Daoy (cell line): ENCODE measurements around the gene CAMK2G. TPM values are rescaled to one million over a fixed set of nuclear protein-coding genes. Genes with fewer than 3 reads are reported as not detected.
A peak's percentile ranks its signal among the peaks of the same experiment; 100 is the strongest.
"Not testable (repeated sequence)": the region's sequence is repeated elsewhere in the genome, so short reads cannot be mapped to it uniquely, and the experiment has no call there.

Source experiments
- DNase-seq: peaks from one replicate; pipeline ENCODE4 v3.0.0-alpha.2; 2015; ENCODE audit warnings: low read depth
- total RNA-seq: library from RNA; depleted of rRNA; stranded (reverse); fragments of >200 nt; shearing (Covaris generic); gene quantifications from 2 replicates; pipeline ENCODE4 v1.2.3, GENCODE V29; 2014

CAMK2G gene
- total RNA-seq, 1 experiment from 2014 or later = 12.2 TPM

DNA sequence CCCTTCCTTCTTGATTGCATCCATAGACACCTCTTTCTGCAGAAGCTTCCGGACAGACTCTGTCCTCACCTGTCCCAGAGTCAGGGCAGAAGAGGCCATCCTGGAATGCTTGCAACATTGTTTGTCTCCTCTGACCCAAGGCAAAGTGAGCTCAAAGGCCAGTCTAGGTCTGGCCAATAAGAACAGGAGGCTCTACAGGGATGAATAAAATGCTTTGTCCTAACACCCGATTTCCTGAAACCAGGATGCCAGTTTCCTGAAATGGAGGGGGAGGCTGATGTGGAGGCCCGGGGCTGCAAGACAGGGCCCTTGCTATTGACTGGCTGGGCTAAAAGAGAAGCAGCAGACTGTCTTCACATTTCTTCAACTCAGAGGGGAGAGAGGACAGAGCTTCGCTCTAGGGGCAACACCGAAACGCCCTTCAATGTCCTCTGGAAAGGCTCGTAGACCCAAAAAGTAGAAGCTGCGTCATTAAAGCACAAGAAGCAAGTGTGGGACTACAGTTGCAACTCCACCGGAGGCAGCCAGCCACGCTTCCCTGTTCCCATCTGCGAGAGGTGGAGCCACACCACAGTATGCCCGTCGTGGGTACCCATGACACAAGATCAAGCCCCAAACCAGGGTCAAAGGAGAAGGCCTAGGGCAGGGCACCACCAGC is 33.8 kb downstream of the CAMK2G start:
- no peak for DNase-seq

DNA sequence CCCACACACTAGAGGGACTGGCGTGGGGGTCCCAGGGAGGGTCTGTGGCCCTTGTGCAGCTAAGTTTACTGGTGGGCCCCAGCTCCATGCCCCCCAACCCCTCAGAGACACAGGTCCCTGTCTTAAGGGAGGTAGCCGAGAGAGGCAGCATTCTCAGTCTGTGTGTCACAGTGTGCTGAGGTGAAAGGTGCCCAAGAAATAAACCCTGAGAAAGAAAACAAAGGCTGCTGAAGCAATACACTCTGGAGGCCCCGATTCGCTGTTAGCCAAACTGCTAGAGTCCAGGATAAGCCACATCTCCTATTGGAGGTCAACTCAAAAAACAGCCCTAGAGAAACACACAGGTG is 34.3 kb downstream of the CAMK2G start:
- DNase-seq = no peak

DNA sequence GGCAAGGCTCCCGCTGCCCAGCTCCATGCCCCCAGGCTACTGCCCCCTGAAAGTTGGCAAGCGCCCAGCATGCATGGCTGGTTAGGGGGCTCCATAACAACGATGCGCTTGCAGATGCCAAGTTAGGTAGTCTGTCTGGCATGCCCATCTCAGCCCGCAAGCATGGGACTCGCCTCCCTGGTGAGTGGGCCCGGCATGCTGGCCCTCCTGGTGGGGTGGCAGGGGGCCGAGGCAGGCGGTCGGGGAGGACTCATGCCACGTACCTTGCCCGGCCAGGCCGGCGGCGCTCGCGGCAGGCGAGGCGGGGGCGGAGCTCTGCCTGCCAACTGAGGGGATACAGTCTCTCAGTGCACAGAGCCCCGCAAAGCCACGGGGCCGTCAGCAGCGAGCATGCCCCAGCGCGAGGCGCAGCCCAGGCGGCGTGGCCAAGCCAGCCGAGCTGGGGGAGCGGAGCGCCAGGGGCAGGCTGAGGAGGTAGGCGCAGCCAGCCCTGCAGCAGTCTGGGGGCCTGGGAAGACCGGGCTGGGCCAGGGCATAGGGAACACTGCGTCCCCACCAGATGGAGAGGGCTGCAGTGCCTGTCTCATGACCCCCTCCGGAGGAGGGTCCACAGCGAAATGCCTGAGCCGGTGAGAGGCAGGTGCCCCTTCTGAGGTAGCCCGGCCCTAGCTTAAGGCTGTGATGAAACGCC is 34.9 kb downstream of the CAMK2G start:
- DNase-seq = no peak

DNA sequence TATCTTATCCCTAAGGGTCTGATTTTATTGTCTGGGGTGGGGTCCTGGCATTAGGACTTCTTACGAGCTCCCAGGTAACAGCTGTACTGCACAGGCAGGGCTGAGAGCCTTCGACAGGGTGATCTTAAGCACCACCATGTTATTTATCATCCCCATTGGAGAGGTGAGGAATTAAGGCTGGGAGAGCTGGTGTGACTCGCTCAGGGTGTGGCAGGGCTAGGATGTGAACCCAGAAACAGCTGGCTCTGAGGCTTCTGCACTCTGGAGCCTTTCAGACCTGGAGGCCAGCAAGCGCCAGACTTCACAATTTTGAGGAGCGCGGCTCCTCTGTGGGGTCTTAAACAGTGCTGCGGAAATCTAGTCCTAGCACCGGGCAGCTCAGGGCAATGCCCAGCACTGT is 35.5 kb downstream of the CAMK2G start:
- no peak for DNase-seq

DNA sequence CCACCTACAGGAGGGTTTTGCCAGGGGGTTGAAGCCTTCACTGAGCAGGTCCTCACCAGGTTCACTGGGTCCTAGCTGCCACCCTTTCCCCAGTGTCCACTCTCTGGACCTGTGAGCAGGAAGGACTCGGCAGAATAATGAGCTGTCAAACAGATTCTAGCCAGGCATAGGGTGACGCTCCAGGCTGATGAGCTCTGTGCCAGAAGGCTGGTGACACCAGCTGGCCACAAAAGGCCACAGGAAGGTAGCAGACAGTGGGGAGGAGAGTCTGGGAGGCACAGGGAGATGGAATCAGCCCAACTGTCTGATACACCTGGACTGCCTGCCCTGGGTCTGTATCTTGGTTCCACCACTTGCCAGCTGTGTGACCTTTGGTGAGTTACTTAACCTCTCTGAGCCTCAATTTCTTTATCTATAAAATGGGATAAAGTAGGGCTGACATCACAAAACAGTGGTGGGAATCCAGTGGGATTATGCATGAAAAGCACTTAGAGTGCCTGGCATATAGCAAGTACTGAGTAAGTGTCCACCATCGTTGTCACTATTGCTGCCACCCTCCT is 36.3 kb downstream of the CAMK2G start:
- DNase-seq = no peak

DNA sequence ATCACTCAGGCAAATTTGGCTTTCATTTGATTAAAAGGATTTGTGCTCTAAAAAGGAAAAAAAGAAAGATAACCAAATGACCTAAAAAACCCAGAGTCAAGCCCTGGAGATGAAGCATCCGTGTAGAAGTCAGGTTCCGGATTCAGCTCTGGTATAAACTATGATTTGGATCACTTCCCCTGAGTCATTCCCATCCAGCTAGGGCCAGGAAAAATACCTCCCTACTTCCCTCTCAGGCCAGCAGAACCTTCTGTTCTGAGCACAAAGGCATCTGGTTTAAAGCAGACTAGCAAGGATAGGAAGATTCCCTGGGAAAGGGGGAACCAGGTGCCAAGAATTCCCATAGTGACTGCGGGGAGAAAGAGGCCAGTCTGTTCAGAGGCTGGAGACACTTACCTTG is 37.3 kb downstream of the CAMK2G start:
- DNase-seq = peak; percentile 39

DNA sequence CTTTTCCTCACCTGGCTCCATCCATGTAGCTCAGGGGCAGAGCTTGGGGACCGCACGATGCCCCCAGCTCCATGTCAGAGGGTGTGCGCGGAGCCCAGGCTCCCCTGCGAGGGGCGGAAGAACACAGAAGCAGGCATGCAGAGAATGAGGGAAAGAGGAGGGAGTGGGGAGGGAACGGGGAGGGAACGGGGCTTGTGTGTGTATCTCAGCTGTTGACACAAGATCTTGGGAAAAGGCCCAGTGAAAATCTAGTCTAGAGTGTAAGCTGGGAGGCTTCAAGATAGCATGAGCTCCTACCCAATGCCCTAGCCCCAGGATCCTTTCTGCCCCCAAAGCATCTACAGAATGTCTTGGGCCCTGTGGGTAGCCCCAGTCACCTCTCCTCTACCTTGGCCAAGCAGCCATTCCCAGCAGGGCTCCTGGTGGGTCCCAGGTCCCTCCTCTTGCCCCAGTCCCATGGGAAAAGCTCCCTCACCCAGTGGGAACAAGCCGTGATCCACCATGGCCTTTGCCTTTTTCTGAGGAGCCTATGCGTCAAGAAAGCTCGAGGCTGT is 37.9 kb downstream of the CAMK2G start:
- DNase-seq = no peak

DNA sequence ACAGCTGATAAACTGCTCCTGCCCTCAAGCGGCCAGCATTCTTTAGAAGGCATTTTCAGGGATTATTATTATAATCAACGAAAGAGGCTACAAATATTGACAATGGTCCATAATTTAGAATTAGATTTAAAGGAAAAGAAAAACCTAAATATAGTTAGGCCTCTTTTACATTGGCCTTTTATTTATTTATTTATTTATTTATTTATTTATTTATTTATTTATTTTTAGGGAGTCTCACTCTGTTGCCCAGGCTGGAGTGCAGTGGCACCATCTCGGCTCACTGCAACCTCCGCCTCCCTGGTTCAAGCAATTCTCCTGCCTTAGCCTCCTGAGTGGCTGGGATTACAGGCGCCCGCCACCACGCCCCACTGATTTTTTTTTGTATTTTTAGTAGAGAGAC is 45.3 kb downstream of the CAMK2G start:
- not testable (repeated sequence) for DNase-seq

DNA sequence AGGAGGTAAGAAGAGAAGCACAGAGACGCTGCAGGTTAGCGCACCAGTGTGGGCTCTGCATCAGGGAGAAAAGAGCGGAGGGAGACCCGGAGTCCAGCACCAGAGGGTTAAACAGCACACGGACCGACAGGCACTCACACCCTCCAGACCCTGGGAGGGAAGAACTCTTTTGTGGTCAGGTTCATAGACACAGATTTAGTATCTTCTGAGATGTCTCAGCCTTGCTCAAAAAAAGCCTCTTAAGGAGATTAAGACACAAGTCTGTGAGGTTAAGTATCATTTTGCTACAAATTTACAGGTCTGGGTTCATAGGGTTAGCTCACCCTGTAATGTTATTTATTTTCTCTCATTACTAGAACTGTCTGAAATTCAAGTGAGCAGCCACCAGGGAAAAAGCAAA is 46.2 kb downstream of the CAMK2G start:
- no peak for DNase-seq

DNA sequence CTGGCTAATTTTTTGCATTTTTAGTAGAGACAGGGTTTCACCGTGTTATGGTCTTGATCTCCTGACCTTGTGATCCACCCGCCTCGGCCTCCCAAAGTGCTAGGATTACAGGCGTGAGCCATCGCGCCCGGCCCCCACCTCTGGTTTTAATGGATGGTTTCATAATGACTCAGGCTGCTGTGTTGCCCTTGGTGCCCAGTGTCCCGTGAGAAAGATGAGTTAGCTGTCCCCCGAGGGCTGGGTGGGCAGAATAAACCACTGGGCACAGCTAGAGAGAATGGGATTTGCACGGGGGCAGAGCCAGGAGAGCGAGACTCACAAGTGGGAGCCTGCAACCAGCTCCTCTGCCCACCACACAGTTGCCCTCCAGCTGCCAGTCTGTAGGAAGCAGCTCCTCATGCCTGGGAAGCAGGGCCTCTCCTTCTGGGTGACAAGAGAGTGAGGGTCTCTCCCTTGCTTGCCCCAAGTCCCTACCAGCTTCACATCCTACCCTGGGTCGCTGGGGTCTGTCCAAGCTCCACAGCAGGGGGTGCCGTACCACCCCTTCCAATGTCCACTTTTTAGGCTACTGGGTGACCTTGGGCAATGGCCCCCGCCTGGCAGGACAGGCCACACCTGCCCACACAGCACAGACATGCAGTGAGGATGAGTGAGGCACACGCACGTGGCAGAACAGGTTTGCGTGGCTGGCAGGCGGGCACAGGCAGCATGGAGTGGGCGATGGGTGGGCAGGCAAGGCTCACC is 46.8 kb downstream of the CAMK2G start:
- peak; percentile 83 for DNase-seq

DNA sequence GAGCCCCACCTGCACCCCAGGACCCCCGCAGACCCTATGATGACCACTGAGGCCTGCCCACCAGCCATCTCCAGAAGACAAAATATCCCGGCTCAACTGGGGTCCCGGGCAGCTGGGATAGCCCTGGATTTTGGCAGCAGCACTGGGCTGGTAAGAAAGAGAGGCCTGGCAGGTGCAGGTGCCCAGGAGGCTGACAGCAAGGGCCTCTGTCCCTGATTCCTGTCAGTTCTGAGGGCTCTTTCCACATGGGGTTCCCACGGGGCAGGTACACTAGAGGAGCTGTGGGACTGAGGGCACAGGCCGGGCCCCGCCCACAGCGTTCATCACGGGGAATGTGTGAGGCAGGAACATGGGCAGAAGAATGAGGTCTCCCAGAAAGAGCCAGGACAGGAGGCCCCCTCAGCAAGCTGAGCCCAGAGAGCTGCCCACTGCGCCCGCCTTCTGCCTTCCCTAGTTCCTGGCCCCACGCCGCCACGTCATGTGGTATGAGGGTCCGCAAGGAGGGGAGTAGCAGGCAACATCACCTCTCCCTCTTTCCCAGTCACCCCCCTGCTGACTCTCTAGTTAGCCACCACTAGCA is 50.1 kb downstream of the CAMK2G start:
- DNase-seq = no peak

DNA sequence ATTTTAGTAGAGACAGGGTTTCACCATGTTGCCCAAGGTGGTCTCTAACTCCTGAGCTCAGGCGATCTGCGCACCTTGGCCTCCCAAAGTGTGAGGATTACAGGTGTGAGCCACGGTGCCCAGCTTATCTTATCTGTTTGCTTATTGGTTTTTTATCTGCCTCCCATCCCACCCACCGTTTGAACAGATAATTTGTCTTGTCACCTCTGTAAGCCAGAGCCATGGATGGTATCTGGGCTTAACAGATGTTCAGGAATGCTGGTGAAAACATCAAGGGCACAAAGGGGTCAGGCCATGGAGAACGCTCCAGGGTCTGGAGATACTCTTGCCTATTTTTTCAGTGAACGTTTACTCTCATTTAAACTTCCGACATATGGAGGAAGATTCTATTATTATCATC is 51.0 kb downstream of the CAMK2G start:
- no peak for DNase-seq

DNA sequence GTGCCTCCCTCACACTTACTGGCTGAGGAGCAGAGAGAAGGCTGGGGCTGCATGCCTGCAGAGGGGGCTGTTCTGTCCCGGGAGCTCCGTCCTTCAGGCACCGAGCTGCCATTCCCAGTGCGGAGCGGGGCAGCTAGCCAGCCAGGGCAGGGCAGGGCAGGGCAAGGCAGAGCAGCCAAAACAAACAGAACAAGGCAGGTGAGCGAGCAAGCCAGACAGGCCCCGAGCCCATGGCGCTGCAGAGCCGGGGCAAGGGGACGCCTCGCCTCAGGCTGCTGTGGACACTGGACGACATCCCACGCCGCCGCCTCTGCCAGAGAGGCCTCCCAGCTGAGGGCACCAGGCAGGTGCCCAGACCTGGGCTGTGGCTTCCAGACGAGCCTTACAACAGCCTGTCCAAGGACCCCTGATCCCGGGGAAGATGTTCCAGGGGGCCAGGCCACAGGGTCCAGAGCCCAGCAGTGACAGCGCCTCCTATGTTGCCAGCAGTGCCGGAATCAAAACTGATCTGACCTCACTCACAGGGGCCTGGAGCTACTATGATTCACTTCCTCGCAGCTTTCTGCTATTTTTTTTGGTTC is 54.8 kb downstream of the CAMK2G start:
- DNase-seq = no peak

DNA sequence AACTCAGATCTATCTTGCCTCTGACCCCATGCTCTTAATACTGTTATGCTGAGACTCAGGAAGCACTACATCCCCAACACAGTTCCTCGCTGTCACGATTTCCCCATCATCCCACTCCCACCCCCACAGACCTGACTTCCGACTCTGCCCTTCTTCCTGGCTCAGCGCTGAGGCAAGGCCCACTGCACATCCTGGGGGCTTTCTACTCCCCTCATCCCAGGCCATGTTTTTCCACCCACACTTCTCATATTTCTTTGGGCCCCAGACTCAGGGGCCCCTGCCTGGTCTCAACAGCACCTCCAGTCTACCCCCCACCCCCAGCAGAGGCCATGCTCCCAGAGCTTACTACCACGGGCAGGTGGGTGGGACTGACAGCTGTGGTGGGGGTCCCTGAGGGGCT is 55.3 kb downstream of the CAMK2G start:
- no peak for DNase-seq

DNA sequence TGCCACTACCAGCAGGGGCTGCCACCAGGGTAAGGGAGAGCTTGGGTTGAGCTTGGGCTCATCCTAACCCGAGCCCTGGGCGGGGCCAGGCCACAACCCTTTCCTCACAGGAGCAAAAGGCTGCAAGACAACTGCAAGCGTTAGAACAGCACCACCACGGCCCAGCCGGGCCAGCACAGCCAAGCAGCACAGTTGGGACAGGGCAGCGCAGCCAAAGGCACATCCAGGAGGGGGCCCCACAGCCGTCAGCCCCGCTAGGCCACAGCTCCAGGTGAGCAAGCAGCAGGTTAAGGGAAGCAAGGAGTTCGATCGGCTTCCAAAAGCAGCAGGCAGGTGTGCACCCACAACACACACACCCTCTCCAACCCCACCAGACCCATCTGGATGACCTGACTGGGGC is 56.0 kb downstream of the CAMK2G start:
- no peak for DNase-seq

DNA sequence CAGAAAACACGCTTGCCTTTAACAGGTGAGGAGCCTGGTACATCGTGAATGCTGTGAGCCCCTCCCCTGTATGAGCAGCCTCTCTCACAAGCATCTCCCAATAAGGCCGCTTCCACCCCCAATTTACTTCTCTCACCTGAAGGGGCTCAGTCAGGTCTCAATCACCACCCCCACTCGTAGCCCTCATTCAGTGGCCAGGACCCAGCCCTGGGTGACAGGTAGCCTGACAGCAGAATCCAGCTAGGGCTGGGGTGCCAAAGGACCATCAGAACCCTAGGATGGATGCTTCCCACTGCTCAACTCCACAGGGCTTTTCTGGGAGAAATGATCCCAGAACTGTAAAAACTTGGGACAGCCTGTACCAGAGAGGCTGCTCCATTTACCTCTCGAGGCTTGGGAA is 56.5 kb downstream of the CAMK2G start:
- DNase-seq = no peak

DNA sequence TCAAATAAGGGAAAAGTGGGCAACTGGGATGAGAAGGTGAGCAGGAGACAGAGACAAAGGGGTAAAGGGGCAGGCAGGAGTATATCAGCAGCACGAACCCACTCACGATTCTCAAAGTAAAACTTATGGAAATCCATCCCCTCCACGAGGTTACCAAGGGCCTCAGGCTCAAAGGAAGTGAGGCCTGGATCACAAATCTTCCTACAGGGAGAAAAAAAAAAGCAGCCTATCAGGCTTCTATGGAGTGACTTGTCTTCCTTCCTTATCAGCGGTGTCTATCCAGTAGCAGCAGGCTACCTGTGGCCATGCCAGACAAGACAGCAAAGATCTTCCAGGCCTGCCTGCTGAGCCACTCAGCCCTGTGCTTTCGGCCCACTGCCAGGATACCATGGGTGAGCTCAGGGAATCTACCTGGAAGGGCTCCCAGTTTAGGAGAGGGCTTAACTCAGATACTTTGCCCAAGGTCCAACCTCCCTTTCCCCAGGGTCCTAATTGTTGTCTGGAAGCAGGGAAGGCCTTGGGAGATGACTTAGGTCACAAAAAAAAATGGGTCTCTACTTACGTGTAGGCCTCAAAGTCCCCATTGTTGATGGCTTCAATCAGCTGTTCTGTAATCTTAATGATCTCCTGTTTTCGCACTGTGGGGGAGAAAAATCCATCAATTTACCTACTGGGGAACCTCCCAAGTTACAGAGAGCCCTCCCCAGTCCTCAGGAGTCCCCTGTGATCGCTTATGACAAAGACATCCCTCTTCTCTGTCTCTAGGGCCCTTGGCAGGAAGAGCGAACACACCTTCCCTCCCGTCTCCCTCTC is 57.2 kb downstream of the CAMK2G start:
- DNase-seq = no peak

DNA sequence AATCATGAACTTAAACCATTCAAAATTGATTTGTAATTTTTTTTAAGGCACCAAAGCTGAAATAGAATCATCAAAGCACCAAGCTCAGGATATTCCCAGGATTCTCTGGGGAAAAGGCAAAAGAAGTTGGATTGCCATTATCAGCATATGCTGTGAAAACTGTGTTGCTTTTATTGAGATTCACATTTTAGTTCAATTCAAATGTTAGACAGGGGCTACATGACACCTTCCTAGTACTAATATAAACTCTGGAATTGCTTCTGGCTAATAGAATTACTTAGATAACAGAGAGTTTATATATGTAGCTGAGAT is 58.7 kb downstream of the CAMK2G start:
- no peak for DNase-seq

DNA sequence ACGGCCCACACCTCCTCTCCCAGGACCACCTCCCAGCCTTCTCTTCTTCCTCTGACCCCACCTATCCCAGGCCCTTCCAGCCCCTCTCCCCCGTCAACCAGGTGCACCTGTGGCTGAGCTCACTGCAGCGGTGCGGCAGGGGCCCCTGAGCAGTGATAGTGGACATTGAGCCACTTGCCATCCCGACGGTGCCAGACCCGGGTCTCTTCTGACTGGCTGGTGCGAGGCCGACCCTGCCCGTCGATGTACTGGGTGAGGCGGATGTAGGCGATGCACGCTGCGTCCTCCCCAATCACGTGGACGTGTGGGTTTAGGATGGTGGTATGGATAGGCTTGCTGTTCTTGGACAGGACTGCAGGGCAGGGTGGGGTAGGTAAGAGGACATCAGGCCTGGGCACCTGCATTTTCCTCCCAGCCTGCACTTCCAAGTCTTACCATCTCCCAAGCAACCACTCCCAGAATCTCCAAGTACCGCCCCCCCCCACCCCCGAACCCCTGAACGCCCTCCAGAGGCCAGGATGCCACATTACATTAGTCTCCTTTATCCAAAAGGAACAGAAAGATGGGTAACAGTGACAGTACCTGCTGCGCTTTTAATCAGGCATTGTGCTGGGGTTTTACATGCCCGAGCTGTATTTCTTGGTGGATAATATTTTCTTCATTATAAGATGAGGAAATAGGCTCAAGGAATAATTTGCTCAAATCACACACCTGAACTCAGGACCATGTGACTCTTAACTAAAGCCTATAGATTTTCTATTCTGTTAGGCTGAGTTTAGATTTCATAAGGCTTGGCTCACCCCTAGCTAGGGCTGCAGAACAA is 59.2 kb downstream of the CAMK2G start:
- DNase-seq = no peak

DNA sequence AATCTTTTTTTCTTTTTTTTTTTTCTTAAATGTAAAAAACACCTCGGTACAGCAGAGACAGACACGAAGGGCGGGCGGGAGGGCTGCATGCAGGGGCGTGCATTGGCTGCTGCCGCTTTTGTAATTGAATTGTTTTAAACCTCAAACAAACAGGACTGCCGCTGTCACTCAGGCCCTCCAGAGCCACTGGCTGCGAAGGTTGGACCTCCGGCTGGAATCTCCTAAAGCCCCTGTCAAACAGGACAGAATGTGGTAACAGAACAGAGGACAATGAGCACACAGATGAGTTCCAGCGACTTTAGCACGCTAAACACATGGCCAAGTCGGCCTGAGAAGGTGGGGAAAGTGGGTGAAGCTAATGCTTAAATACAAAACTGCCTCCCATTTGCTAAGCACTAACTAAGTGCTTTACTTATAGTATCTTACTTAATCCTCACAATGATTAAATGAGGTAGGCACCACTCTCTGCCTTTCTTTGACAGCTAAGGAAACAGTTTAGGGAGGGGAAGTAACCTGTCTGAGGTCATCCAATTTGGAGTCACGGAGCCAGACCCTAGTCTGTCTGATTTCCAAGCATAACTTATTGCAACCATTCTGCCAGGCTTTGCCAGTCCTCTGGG is 60.0 kb downstream of the CAMK2G start:
- DNase-seq = no peak
